ENCODE results near the gene CALML5.

The CALML5 gene

DNA sequence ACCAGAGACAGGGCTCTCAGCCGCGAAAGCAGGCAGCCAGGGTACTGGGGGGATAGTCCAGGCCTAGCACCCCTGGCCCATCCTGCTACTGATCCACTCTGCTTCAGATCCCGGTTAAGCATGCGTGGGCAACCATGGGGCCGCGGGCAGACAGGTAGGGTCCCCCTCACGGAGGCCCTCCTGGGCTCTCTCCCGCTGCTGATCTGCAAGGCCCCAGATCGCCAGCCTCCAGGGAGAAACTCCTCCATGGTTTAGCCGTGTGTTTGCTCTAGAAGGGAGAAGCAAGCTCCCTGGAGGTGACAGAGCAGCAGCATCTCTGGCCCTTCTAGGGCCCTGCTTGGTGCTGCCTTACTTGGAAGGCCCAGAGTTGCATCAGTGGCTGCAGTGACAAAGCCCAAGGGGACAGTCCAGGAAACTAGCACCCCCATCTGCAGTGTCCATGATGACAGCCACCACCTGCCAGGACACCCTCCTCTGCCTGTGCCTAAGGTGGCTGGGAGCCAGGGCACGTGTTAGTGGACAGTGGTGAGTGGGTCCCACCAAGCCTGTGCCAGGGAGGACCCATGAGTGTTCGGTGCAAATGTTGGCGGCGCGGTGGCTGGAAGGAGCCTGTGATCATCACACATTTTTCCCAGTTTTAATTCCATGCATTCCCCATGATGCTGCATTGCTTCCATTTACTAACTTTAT, 29.2 kb downstream of the CALML5 start:
- no peak for DNase-seq (ENCODE audit: low spot score)
- no peak overlapping the region for H3K4me3 ChIP-seq
- no peak overlapping the region for H3K27ac ChIP-seq
- TF ChIP-seq CTCF (IDR thresholded peaks at IDR 0.05) = no peak

DNA sequence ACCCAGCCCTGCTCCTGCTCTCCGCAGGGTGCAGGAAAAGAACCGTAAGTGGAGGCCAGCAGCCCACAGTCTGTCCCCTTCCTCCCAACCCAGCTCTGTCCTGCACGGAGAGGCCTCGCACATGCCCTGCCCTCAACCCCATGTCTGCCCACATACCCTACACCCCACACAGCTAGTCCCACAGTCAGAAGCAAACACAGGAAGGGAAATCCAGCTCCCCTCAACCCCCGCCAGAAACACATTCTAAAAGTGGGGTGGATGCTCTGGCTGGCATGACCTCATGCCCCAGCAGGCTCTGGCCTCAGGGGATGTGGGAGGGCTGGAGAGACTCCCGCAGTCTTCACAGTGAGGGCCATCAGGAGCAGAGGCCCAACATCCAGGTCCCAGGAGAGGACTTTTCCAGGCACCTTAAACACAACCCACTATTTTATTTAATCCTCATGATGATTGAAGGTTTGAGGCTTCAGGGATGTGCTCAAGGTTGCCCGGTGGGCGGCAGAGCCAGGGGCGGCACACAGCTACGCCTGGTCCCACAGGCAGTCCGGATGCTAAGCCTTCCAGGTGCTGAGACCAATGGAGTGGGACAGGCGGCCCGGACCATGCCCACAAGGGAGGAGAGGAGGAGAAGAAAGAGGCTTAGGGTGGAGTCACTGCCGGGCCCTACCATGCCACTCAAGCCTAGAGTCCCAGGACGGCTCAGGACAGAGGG, 29.9 kb downstream of the CALML5 start:
- no peak overlapping the region for H3K4me3 ChIP-seq
- no peak for TF ChIP-seq CTCF (IDR thresholded peaks at IDR 0.05)
- DNase-seq (ENCODE audit: low spot score) = no peak
- H3K27ac ChIP-seq = no peak overlapping the region

GRCh38 chr10:5468262-5469106, 30.9 kb downstream of the CALML5 start:
- Histone ChIP-seq H3K4me3 (no peak overlapping the region), H3K27ac (no peak overlapping the region)
- TF ChIP-seq CTCF (IDR thresholded peaks at IDR 0.05) = no peak
- DNase-seq (ENCODE audit: low spot score) = no peak

DNA sequence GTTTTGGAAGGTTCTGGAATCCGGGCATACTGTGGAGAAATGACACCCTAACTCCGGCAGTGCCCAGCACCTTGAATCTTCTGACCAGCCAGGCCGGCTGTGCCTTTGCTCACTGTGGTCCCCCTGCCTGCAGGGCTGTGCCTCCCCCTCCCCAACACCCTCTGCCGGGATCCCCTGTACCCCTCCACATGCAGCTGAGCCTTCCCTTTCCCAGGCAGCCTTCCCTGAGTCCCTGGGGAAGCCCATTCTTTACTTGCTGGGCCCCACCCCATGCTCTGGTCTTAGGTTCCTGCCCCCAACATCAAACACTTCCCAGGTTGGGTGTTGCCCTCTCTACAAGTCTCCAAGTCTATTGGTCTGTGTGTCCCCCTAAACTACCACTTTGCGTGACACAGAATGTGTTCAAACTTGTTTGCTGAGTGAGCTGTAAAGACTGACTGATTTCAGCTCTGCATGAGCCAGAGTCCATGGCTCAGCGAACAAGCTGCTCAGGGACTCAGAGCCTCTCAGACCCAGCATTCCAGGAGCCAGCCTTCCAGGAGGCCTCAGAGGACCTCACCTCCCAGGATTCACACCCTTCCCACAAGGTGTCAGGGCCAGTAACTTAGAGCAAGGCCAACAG, 31.6 kb downstream of the CALML5 start:
- no peak overlapping the region for H3K4me3 ChIP-seq
- no peak for DNase-seq (ENCODE audit: low spot score)

GRCh38 chr10:5467207-5467535, 32.2 kb downstream of the CALML5 start:
- H3K27ac ChIP-seq = no peak overlapping the region
- TF ChIP-seq CTCF (IDR thresholded peaks at IDR 0.05) = no peak
- no peak for DNase-seq (ENCODE audit: low spot score)
- H3K4me3 ChIP-seq = no peak overlapping the region

More for the DNA sequence above, 31.6 kb downstream of the CALML5 start:
- no peak for TF ChIP-seq CTCF (IDR thresholded peaks at IDR 0.05)
- H3K27ac ChIP-seq = no peak overlapping the region

DNA sequence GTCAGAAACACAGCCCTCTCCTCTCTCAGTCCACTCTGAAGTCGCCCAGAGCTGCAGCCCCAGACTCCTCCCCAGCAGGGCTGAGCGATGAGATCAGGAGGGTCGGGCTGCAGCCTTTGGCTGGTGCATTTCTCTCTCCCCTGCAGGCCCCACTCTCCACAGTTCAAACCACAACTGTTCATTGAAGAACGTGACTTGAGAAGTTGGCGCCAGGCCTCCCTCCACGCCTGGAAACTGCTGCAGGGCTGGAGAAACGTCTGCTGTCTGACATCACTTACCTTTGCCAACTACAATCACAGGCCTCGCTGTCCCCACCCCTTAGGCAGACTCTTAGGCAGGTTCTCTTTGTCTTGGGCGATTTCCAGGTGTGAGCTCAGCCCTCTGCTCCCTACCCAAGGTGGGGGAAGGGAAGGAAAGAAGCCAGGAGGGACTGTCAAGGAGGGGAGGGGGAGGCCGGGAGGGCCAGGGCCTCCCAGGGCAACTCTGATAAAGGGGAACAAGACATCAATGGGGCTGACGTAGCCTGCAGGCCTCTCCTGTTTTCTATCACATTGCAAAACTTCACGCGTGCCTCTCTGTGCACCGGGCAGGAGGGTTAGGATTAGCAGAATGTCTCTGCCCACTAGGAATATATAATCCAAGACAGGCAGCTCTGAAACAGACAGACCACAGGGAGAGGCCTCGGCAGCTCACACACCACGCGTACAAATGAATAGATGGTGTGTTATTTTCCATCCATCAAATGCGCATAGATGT, 32.7 kb downstream of the CALML5 start:
- no peak overlapping the region for H3K27ac ChIP-seq
- DNase-seq (ENCODE audit: low spot score) = no peak
- H3K4me3 ChIP-seq = no peak overlapping the region
- no peak for TF ChIP-seq CTCF (IDR thresholded peaks at IDR 0.05)

All from coronary artery (tissue), 2 donors.